IPS DF 4.7 (cell line): ENCODE measurements around the gene ZNF132.
"Not testable (repeated sequence)": the region's sequence is repeated elsewhere in the genome, so short reads cannot be mapped to it uniquely, and the experiment has no call there.

Experiments
- DNase-seq: peaks from one replicate; pipeline ENCODE4 v3.0.0-alpha.2; 2013; ENCODE audit warnings: low spot score; ENCODE audit errors: extremely low read depth

The ZNF132 gene

DNA sequence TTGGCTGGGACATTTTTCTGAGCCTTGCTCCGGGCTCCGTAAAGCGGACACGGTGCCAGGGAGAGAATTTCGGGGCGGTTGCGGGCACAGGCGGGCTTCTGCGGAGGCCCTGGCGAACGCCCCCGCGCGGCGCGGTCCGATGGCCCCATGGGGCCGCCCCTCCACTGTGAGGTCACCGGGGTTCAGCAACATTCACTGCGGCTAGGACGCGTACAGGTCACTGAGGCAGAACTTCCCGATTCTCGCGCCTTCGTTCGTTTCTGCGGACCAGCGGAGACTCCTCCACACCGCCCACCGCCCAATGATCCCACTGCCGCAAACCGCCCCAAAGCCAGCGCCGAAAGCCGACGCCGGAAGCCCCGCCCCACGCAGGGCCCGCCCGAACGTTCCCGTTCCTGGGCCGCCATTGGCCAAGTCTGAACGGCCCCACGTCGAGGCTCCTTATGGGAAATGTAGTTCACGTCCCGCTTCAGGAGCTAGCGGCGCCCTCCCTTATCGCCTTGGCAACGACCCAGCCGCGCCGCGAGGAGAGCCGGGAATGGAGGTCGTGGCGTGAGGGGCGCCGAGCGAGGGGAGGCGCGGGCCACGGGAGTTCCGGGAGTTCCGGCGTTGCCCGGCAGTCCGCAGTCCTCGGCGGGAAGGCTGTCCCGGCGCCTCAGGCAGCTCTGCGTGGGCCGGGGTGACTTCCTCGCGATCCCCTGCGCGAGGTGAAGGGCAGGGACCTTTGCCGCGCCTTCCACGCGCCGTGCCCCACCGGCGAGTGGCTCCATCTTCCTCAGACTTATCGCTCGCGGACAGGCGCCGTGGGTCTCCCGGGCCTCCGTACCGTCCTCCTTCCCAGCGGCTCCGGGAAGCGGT lies 31.6 kb downstream of the ZNF132 start, which contains the start of gene ZNF584:
ZNF584 (plus strand) TSS at position 498 of the 858 bp plus-strand sequence. CDS start 499 bp downstream, outside the sequence.
- peak; percentile 66 for DNase-seq

DNA sequence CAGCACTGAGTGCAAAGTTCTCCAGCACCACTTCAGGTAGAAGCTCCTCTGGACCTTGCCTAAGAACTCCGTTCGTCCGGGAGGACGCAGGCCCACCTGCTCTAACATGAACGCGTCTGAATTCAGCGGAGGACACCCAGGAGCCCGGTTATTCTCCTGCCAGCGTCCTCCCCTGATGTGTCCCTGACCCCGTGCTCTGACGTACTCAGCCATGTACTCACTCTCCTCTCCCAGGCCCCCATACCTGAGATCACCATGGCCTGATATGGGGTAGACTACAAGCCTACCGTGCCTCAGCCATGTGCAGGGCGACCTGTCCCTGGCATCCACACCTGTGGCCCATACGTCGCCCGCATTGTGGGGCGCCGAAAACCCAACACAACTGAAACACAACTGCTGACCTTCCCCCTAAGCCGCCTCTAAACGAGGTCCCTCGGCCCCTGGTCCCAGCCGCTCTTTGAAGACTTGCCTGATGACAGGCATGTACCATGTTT lies 32.2 kb downstream of the ZNF132 start:
- no peak for DNase-seq

- no peak for DNase-seq
Measured at GRCh38 chr19:58406818-58407657, 32.9 kb downstream of the ZNF132 start.

DNA sequence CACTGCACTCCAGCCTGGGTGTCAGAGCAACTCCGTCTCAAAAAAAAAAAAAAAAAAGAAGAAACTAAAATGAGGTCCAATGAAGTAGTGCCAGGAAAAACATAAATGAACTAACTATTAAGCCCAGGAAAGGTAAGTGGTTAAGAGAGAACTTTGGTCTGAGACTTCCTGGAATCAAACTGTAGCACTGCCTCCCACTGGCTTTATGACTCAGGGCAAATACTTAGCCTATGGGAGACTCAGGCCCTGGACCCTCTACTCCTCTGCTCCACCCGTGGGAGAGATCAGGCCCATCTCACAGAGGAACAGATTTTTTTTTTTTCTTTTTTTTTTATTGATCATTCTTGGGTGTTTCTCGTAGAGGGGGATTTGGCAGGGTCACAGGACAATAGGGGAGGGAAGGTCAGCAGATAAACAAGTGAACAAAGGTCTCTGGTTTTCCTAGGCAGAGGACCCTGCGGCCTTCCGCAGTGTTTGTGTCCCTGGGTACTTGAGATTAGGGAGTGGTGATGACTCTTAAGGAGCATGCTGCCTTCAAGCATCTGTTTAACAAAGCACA lies 36.0 kb downstream of the ZNF132 start:
- DNase-seq: not testable (repeated sequence)

DNA sequence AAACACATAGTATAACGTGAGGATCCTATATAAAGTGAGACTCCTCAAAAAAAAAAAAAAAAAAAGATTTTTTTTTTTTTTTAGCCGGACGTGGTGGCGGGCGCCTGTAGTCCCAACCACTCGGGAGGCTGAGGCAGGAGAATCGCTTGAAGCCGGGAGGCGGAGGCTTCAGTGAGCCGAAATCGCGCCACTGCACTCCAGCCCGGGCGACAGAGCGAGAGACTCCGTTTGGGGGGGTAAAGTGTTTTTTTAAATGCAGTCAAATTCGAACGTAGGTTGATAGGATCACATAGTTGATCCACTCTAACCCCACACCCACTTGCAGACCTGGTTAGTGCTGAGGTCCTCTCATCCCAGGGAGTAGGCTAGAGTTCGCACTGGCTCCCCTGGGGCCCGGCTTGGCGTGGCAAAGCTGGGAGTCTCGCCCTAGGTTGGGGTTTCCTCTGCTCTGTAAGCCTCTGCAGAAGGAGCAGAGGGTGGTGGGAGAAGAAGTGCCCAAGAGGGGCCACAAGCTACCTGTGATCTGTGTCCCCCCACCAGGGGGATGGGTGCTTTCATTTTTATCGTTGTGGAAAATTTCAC lies 38.0 kb downstream of the ZNF132 start:
- no peak for DNase-seq

DNA sequence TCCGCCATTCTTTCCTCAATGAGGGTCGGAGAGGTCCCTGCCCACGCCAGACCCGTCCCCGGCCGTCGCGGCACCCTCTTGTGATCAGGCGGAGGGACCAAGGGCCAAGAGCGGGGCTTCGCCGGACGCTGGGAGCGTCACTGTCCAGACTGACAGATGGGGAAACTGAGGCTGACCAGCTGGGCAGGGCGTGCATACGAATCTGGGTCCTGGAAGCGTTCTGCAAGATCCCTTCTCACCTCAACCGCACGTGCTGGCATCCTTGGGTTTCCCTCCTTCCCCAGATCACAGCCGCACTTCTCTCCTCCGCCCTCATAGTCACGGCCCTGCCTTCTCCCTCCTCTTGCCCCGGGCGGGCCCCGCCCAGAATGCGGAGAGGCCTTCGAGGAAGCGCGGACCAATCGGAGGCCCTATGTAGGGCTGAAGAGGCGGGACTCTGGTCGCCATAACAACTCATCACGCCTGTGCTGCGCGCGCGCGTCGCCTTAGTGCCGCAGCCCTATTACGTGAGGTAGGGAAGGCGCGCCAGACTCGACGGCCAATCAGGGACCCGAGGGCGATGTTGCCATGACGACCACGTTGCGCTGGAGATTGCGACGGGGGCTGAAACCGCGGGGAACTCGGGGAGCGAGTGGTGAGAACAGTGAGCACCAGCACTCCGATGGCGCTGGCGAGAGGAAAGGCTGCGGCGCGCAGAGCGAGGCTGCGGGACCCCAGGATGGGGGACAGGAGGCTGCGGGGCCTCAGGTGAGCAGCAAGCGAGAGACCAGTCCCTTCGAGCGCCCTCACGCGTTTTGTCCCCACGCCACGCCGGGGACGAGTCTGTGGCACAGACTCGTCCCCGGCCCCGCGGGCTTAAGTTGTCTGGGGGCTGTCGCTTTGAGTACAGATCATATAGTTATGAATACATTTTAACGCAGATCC lies 38.8 kb downstream of the ZNF132 start:
- DNase-seq: peak; percentile 99

DNA sequence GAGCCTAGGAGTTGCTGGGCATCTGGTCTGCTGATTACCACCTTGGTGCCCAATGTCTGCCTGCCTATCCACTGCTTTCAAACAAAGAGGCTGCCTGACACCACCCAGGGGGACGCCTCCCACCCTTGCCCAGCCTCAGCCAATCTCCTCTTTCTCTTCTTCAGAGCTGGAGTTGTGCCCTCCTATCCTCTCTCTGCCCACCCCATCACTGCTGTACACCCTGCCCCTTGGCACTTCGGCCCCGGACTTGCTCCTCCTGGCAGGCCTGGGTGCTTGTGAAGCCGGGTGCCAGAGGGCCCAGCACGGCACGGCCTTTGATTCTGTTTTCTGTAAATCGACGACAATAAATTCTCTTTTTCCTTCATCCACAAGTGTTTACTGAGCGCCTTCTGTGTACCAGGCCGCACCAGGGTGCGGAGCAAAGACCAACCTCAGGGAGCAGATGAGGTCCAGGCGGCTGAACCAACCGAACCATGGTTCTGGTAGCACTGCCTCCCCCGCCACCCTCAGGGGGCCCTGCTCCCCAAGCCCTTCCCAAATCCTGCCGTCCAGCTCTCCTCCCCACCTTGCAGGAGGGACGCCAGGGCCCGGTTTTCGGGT lies 39.5 kb downstream of the ZNF132 start:
- no peak for DNase-seq

- DNase-seq: no peak
Measured at GRCh38 chr19:58399903-58400302, 40.0 kb downstream of the ZNF132 start.

- DNase-seq: no peak
Measured at GRCh38 chr19:58398545-58398944, 41.4 kb downstream of the ZNF132 start.

DNA sequence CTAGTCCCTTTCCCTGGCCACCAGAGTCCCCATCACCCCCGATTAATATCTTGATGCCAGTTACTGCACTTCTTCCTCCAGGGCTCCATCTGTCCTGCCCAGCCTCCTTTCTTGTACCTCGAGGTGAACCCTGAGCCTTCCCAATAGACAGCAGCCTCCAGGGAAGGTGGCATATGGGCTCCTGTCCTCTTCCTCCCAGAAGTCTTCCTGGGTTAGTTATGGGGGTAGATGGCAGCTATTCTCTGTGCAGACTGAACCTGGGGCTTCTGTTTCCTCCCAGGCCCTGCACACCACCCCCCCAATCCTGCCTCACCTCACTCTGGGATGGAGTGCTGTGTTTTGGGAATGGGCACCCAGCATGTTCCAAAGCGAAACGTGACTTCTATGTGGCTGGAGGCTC lies 41.9 kb downstream of the ZNF132 start:
- no peak for DNase-seq

DNA sequence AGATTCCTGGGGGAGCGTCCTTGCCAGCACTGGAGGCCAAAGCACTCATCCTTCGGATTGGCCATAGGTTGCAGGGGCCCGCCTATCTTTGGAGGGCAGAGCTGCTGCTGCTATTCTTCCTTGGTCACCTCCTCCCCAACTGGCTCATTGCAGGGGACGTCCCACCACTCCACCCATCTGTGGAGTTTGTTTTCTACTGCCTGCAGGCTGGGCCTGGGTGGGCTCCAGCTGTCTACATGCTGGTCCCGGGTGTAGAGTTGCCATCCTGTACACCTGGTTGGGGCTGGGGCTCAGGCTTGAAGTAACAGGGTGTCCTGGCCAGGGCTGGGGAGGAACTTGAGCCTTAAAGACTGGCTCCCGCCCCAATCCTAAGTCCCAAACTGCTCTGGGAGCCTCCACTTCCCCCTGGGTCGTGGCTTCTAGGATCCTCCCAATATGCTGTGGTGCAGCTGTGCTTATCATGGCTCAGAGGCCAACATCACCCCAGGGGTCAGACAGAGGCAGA lies 42.4 kb downstream of the ZNF132 start:
- DNase-seq: no peak

DNA sequence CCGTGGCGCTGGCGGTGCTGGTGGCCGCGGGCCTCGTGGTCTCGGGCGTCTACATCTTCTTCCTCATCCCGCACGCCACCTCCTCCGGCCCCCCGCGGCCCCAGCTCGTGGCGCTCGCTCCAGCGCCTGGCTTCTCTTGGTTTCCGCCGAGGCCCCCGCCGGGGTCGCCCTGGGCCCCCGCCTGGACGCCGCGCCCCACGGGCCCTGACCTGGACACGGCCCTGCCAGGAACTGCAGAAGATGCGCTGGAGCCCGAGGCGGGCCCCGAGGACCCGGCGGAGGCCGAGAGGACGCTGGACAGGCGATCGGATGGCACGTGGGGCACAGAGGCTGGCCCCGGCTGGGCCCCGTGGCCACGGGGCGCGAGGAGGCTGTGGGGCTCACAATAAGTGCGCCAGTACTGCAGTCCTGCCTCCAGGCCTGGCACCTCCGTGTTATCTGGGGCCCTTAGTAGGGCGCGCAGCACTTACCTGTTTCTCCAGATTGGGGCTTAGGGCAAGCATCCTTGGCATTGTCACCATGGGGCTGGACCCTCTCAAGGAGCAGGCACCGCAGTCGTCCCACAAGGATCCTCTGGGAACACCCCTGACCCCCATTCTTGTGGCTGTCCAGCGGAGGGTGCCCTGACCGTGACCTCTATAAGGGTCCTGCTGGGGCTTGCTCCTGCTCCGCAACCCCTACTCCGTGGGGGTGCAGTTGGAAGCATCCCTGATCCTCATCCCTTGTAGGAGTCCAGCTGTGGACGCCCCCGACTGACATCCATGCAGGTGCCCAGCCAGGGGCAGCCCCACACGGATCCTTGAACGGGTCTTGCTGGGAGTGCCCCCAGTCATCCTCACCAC lies 43.0 kb downstream of the ZNF132 start:
- DNase-seq: no peak

DNA sequence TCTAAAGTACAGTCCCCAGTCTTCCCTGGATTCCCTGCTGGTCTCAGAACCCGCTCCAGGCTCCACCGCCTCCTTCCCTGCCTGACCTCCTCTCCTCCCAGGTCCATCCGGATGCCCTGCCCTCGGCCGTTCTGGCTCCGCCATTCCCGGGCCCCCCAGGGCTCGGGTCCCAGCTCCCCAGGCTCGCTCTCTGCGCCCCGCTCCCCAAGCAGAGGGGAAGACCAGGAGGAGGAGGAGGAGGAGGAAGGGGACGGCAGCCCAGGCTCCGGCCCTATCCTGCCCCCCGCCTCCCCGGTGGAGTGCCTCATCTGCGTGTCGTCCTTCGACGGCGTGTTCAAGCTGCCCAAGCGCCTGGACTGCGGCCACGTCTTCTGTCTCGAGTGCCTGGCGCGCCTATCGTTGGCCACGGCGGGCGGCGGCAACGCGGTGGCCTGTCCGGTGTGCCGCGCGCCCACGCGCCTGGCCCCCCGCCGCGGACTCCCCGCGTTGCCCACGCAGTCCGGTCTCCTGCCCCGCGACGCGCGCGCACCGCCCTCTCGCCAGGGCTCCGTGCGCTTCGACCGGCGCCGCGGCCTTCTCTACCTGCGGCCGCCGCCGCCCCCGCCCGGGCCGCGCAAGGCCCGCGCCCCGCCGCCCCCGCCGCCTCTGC lies 43.9 kb downstream of the ZNF132 start:
- no peak for DNase-seq

GRCh38 chr19:58395220-58395978 lies 44.6 kb downstream of the ZNF132 start, which contains the start of gene RNF225:
RNF225 (plus strand) TSS chr19:58395656; CDS start chr19:58396090, 434 bp downstream.
- DNase-seq: peak; percentile 49

DNA sequence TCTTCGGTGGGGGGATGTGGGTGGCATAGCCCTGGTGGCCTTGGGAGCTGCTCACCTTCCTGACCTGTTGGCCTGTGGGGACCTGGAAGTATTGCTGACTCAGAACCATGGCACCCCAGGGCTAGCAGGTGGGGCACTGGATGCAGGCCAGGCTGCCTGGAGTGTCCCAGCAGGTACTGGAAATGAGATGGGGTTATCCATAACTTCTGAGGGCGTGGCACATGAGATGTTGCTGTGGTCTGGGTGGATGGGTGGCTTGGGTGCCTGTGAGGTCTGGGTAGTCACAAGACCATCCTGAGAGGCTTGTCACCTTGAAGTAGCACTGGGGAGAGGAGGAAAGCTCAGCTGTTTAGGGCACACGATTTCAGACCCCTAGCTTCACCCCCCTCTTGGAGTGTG lies 45.1 kb downstream of the ZNF132 start:
- DNase-seq: no peak

DNA sequence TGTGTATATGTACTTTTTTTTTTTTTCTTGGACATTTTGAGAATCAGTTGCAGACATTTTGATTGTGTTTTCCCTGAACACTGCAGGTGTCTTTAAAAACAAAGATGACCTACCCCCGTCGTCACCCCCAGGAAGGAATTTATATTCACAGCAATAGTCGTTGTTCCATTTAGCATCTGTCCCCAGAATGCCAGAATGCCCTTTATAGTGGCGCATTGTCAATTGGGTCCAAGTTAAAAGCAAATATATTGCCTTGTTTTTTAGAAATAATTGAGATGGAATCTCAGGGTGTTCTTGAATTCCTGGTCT lies 46.3 kb downstream of the ZNF132 start:
- no peak for DNase-seq

DNA sequence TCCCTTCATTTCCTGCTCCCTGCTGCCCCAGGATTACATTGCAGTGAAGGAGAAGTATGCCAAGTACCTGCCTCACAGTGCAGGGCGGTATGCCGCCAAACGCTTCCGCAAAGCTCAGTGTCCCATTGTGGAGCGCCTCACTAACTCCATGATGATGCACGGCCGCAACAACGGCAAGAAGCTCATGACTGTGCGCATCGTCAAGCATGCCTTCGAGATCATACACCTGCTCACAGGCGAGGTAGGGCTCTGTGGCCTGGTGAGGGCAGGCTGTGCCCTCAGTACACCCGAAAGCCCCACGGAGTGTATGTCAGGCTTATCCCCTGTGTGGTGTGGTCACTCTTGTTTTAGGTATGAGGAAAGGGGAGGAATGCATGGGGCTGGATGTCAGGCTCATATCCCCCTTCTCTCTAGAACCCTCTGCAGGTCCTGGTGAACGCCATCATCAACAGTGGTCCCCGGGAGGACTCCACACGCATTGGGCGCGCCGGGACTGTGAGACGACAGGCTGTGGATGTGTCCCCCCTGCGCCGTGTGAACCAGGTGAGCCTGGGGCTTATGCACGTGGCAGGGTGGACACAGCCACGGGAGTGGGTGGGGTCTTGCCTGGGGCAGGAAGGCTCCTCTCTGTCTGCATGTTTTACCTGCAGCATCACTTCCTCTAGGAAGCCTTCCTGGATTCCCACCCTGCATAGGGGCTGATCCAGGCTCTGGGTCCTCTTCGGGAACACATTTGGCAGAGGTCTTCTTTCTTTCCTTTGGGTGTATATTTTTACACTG lies 46.8 kb downstream of the ZNF132 start:
- DNase-seq: no peak
